Skeletal muscle tissue (tissue), 4 donors: ENCODE measurements around the gene ORC2. TPM values are rescaled to one million over a fixed set of nuclear protein-coding genes. Genes with fewer than 3 reads are reported as not detected.

ENCODE experiments used
- H3K27ac ChIP-seq: one replicate; pipeline ENCODE4 v1.7.0; 2013; ENCODE audit warnings: mild to moderate bottlenecking, low read depth, low read length, inconsistent platforms
- H3K27me3 ChIP-seq, 3 donors: one replicate each; pipeline ENCODE4 v1.7.0; 2013; ENCODE audit warnings: low read length in 3 of 3; ENCODE audit not compliant: control insufficient read depth in 3 of 3, insufficient read depth in 3 of 3
- H3K36me3 ChIP-seq, 3 donors: one replicate each; pipeline ENCODE4 v1.7.0; 2013; ENCODE audit warnings: low read length in 3 of 3; ENCODE audit not compliant: control insufficient read depth in 3 of 3, insufficient read depth in 3 of 3
- H3K4me1 ChIP-seq, 3 donors: one replicate each; pipeline ENCODE4 v1.7.0; 2013; ENCODE audit warnings: low read length in 3 of 3, mild to moderate bottlenecking in 3 of 3; ENCODE audit not compliant: control insufficient read depth in 3 of 3, insufficient read depth in 3 of 3
- H3K4me3 ChIP-seq, 3 donors: one replicate each; pipeline ENCODE4 v1.7.0; 2013; ENCODE audit warnings: low read length in 3 of 3
- H3K9ac ChIP-seq, 3 donors: one replicate each; pipeline ENCODE4 v1.7.0; 2013; ENCODE audit warnings: low read length in 3 of 3, mild to moderate bottlenecking in 3 of 3, moderate library complexity in 2 of 3, low read depth in 1 of 3
- H3K9me3 ChIP-seq, 3 donors: one replicate each; pipeline ENCODE4 v1.7.0; 2013; ENCODE audit warnings: low read length in 3 of 3; ENCODE audit not compliant: control insufficient read depth in 3 of 3
- total RNA-seq: library from RNA; depleted of rRNA; stranded (reverse); fragments of >200 nt; gene quantifications from one replicate; pipeline ENCODE4 v1.2.3, GENCODE V29; 2014
- donor health status: Osteomylitis.

ORC2 gene
- 17.2 TPM for total RNA-seq

DNA sequence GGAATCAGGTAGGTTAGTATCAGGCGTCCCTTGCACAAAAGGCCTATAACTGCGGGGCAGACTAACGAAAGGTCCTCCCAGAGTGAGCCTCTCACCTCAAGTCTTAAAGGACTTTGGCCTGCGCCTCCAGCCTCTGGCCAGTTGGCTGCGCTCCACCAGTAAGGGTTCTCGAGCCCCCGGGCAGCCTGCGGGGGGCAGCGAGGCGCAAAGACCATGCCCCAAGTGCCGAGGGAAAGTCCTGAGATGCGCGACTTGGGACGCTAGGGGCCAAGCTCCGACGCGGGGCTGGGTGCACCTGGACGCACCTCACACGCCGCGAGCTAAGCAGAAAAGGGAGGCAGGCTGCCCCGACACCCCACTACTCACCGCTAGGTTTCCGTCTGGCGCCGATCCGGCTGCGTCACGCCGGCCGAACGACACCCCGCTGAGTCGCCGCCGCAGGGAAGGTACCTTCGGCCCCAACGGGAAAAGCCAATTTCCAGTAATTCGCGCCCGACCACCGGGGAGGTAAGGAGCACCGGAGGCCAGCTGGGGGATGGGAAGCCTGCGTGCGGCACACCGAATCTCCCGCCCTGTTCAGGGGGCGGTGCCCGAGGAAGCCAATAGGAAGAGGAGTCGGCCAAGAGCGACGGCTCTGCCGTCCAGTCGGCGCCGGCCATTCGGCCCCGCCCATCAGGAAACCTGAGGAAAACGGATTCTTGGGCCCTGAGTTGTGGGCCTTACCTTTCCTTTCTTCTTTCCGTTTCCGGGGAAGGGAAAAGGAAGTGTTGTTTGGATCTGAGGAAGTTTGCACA lies at the start of gene ORC2:
Gene ORC2, minus strand, starts transcription at position 537 of the 794 bp plus-strand sequence. CDS start 5,537 bp downstream, outside the sequence.
- H3K36me3 ChIP-seq, result peaks cover 0 to 5% (median 0%) of the 10 kb centered on the region in 3 donors
- H3K27ac ChIP-seq, result peak within 1 kb of the TSS; percentile 73
- H3K27me3 ChIP-seq, result no peaks in the 10 kb centered on the region
- H3K9me3 ChIP-seq, result no peaks in the 10 kb centered on the region
- H3K4me3 ChIP-seq, result peak within 1 kb of the TSS; percentile 96 to 99 (median 98)
- H3K4me1 ChIP-seq, result peaks cover 15 to 24% (median 18%) of the 10 kb centered on the region in 3 donors
- H3K9ac ChIP-seq, result peak within 1 kb of the TSS; percentile 87 to 93 (median 87)

DNA sequence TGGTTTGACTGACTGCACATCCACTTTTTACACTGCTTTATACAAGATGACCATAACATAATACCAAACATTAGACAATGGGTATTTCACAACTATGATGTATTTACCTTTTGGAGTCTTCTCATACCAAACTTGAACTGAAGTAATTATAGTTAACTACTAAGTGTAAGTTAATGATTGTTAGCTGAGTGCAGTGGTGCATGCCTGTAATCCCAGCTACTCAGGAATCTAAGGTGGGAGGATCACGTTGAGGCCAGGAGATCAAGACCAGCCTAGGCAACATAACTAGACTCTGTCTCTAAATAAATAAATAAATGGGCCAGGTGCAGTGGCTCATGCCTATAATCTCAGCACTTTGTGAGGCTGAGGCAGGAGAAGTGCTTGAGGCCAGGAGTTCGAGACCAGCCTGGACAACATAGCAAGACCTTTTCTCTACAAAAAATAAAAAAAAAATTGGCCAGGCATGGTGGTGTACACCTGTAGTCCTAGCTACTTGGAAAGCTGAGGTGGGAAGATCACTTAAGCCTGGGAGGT lies 44.9 kb upstream of the ORC2 start:
- no peaks in the 10 kb centered on the region for H3K9me3 ChIP-seq
- H3K36me3 ChIP-seq, result peaks cover 19 to 31% (median 21%) of the 10 kb centered on the region in 3 donors
- no peak overlapping the region for H3K27ac ChIP-seq

DNA sequence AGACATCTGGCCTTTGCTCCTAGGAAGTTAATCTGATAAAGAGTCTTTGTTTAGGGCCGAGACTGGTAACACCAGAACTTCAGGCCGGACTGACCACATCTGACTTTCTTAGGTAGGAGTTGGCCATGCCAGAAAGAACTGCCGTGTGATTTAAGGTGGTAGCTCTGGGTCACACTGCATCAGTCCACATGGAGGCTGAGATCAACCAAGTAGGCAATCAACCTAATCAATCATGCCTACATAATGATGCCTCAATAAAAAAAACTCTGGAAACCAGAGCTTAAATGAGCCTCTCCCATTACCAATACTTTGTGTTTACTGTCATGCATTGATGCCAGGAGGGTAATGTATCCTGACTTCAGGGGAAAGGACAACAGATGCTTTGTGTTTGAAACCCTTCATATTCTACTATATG lies 44.1 kb upstream of the ORC2 start:
- Histone ChIP-seq H3K27ac (no peak overlapping the region), H3K27me3 (no peaks in the 10 kb centered on the region), H3K4me3 (no peak overlapping the region), H3K4me1 (no peaks in the 10 kb centered on the region), H3K9ac (no peak overlapping the region), H3K36me3 (peaks cover 21 to 26% (median 24%) of the 10 kb centered on the region in 3 donors), H3K9me3 (no peaks in the 10 kb centered on the region)

More for the DNA sequence above, 44.9 kb upstream of the ORC2 start:
- H3K27me3 ChIP-seq, result no peaks in the 10 kb centered on the region
- H3K4me3 ChIP-seq, result no peak overlapping the region
- no peak overlapping the region for H3K9ac ChIP-seq
- H3K4me1 ChIP-seq, result no peaks in the 10 kb centered on the region

DNA sequence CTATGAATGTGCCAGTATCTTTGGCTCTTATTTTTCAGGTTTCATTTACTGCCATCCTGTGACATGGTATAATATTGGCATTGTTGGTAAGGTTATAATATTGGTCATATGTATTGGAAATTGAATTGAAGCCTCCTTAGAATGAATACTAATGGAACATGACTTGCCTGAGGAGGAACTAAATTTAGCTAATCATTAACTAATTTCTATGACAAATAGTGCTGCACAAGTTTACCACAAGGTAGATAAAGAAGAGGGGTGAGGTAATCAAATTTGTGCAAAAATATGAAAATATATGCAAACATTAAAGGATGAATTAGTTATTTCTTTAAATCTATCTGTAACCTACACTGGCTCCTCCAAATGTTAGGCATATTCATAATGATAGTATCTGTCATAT lies 43.2 kb upstream of the ORC2 start:
- H3K9ac ChIP-seq, result no peak overlapping the region
- no peaks in the 10 kb centered on the region for H3K4me1 ChIP-seq
- H3K27ac ChIP-seq, result no peak overlapping the region
- peaks cover 21 to 26% (median 24%) of the 10 kb centered on the region in 3 donors for H3K36me3 ChIP-seq
- no peaks in the 10 kb centered on the region for H3K27me3 ChIP-seq
- H3K4me3 ChIP-seq, result no peak overlapping the region
- no peaks in the 10 kb centered on the region for H3K9me3 ChIP-seq

DNA sequence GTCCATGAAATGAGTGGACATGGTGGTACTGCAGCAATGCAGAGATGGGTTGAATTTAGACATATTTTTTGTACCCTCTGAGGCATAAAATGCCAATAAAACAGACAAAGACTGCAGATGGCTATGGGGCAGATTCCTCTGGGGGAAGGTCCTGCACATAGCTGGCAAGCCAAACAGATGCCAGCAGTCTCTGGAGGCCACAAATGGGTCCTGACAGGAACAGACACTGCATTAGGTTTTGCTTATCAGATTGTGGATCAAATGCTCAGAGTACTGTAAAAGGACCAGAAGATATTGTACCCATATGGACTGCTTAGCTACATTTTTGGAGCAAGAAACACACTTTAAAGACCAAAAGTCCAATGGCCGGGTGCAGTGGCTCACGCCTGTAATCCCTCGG lies 40.9 kb upstream of the ORC2 start:
- Histone ChIP-seq H3K9me3 (no peaks in the 10 kb centered on the region), H3K27ac (no peak overlapping the region), H3K4me1 (no peaks in the 10 kb centered on the region), H3K36me3 (peaks cover 25 to 26% (median 26%) of the 10 kb centered on the region in 3 donors), H3K4me3 (no peak overlapping the region), H3K9ac (no peak overlapping the region), H3K27me3 (no peaks in the 10 kb centered on the region)

DNA sequence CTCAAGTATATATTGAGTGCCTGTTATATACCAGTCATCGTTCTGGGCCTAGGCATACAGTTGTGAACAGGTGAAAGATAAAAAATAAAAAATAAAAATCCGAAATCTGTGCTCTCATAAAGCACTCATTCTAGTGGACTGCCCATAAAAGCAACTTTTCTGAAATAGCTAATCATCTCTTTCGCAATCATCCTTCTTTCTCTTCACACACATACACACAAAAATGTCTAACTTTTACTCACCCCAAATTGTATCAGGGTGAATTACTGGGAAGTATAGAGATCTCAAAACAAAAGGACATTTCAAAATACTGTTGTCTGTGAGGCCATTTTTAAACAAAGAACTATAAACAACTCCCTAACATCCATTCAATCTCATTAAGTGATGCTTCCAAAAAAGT lies 29.6 kb upstream of the ORC2 start:
- Histone ChIP-seq H3K36me3 (peaks cover 11 to 34% (median 34%) of the 10 kb centered on the region in 3 donors), H3K27me3 (no peaks in the 10 kb centered on the region), H3K9me3 (no peaks in the 10 kb centered on the region), H3K9ac (no peak overlapping the region), H3K4me3 (no peak overlapping the region), H3K4me1 (no peaks in the 10 kb centered on the region), H3K27ac (no peak overlapping the region)

DNA sequence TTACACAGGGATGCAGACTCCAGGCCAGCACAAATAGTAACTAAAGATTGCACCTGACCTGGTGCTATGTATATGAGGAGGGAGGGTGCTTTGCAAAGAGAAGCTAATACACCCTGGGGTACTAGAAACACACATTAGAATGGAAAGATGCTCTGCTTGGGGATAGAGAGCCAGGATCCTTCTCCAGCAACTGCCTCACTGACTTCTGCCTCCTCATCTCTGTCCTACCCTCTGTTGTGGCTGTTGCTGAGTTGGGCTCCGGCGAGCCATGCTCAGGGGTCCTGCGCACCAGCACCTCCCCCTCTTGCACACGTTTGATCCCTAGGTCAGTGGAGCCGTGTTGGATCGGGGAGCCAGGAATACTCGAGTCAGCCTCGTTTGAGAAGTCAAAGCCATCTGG lies 23.7 kb upstream of the ORC2 start:
- no peaks in the 10 kb centered on the region for H3K9me3 ChIP-seq
- no peak overlapping the region for H3K4me3 ChIP-seq
- peaks cover 13 to 28% (median 26%) of the 10 kb centered on the region in 3 donors for H3K36me3 ChIP-seq

DNA sequence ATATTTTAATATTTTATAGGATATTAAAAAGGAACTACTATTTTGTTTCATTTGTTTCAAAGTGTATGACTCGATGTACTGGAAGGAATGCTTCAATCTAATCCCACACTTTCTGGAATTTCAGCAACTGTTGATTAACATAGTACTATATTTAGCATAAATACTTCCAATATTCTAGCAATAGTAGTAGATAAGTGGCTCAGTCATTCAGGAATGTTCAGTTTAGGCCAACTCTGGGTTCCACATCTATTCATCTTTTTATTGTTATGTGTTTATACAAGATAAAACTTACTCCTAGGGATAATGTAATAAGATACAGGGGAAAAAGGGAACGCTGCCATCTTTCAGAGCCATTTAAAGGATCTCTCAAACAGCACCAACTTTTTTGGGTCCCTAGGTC lies 22.3 kb upstream of the ORC2 start:
- H3K9me3 ChIP-seq, result no peaks in the 10 kb centered on the region
- H3K36me3 ChIP-seq, result peaks cover 20 to 31% (median 31%) of the 10 kb centered on the region in 3 donors
- no peak overlapping the region for H3K9ac ChIP-seq
- H3K27ac ChIP-seq, result no peak overlapping the region
- no peak overlapping the region for H3K4me3 ChIP-seq
- H3K4me1 ChIP-seq, result no peaks in the 10 kb centered on the region
- no peaks in the 10 kb centered on the region for H3K27me3 ChIP-seq

More for the DNA sequence above, 23.7 kb upstream of the ORC2 start:
- no peak overlapping the region for H3K9ac ChIP-seq
- no peaks in the 10 kb centered on the region for H3K4me1 ChIP-seq
- no peak overlapping the region for H3K27ac ChIP-seq
- H3K27me3 ChIP-seq, result no peaks in the 10 kb centered on the region

DNA sequence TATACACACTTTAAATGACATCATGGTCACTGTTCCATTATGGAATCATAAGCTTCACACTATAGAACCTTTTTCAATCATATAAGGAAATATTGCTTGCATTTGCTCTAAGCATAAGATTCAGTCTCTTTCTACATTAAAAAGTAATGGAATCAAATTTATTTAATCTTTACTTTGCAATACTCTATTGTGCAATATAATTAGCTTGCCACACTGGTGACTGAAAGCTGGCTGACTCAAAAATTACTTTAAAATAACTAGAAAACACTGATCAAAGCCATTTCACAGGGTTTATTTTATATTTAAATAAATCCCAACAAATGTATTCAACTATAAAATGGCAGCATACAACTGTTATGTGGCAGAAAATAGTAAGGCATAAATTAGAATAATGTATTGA lies 13.2 kb upstream of the ORC2 start:
- Histone ChIP-seq H3K9me3 (no peaks in the 10 kb centered on the region), H3K4me1 (no peaks in the 10 kb centered on the region), H3K27me3 (no peaks in the 10 kb centered on the region), H3K4me3 (no peak overlapping the region), H3K9ac (no peak overlapping the region), H3K27ac (no peak overlapping the region), H3K36me3 (peaks cover 6 to 15% (median 12%) of the 10 kb centered on the region in 3 donors)

DNA sequence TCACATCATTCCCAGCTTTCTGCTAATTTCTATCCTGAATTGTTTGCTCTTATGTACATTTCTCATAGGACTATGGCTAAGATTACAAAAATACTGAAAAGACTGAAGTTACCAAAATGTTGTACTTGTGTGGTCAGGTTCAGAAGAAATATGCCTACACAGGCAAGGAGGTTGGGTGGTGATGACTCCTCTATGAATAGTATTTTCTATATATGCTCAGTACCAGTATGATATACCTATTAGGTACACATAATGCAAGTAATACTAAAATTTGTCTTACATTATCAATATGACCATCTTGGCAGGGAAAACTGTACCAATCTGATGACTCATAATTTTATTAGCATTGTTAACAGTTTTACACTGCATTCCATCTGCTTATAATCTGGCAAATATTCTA lies 12.2 kb upstream of the ORC2 start:
- H3K4me3 ChIP-seq, result no peak overlapping the region
- H3K36me3 ChIP-seq, result peaks cover 0 to 5% (median 2%) of the 10 kb centered on the region in 3 donors
- no peaks in the 10 kb centered on the region for H3K27me3 ChIP-seq
- no peaks in the 10 kb centered on the region for H3K9me3 ChIP-seq
- H3K9ac ChIP-seq, result no peak overlapping the region
- no peak overlapping the region for H3K27ac ChIP-seq
- no peaks in the 10 kb centered on the region for H3K4me1 ChIP-seq
